Natural killer cell (primary cell): ENCODE measurements around the gene PRKAR1B. TPM values are rescaled to one million over a fixed set of nuclear protein-coding genes. Genes with fewer than 3 reads are reported as not detected.
"Not testable (repeated sequence)": the region's sequence is repeated elsewhere in the genome, so short reads cannot be mapped to it uniquely, and the experiment has no call there.

Source experiments
- ATAC-seq, 3 donors: fragments of 150-1000 bp in 2 of 3; fragments of 200-7000 bp in 1 of 3; cut with Tn5 transposase; 1 replicate in 1 of 3; 2 replicates in 2 of 3; pipeline ENCODE4 v1.10.0; 2021; ENCODE audit warnings: mild to moderate bottlenecking in 2 of 3, moderate library complexity in 2 of 3
- DNase-seq, 2 donors: peaks; one replicate each; pipeline versions ENCODE4 v3.0.0 to v3.0.0-alpha.2; 2013 to 2021; ENCODE audit warnings: mixed read lengths in 1 of 2
- H3K27ac ChIP-seq: one replicate; pipeline ENCODE4 v1.5.1; 2013; ENCODE audit warnings: mild to moderate bottlenecking, low read length
- H3K27me3 ChIP-seq: one replicate; pipeline ENCODE4 v1.6.1; 2013; ENCODE audit warnings: low read length; ENCODE audit not compliant: control insufficient read depth, insufficient read depth
- H3K36me3 ChIP-seq: one replicate; pipeline ENCODE4 v1.6.1; 2013; ENCODE audit warnings: low read length; ENCODE audit not compliant: control insufficient read depth, insufficient read depth
- H3K4me1 ChIP-seq: one replicate; pipeline ENCODE4 v1.6.1; 2013; ENCODE audit warnings: low read length; ENCODE audit not compliant: control insufficient read depth, insufficient read depth
- H3K4me3 ChIP-seq: one replicate; pipeline ENCODE4 v1.5.1; 2013; ENCODE audit warnings: low read length
- H3K9me3 ChIP-seq: one replicate; pipeline ENCODE4 v1.6.1; 2013; ENCODE audit warnings: low read length; ENCODE audit not compliant: control insufficient read depth, insufficient read depth
- H3K27ac Mint-ChIP-seq, 2 donors: one replicate each; pipeline ENCODE4 v1.8.0; 2022; ENCODE audit warnings: mild to moderate bottlenecking in 2 of 2, mixed read lengths in 2 of 2, moderate library complexity in 1 of 2
- H3K27me3 Mint-ChIP-seq, 2 donors: one replicate each; pipeline ENCODE4 v1.8.0; 2022; ENCODE audit warnings: low read depth in 2 of 2, mixed read lengths in 2 of 2
- H3K36me3 Mint-ChIP-seq: one replicate; pipeline ENCODE4 v1.8.0; 2022; ENCODE audit warnings: mixed read lengths
- H3K4me1 Mint-ChIP-seq, 2 donors: one replicate each; pipeline ENCODE4 v1.8.0; 2022; ENCODE audit warnings: mixed read lengths in 2 of 2
- H3K4me3 Mint-ChIP-seq: one replicate; pipeline ENCODE4 v1.8.0; 2022; ENCODE audit warnings: mild to moderate bottlenecking, moderate library complexity, mixed read lengths
- H3K9me3 Mint-ChIP-seq, 2 donors: one replicate each; pipeline ENCODE4 v1.8.0; 2022; ENCODE audit warnings: mixed read lengths in 2 of 2
- WGBS: methylation state at CpG from one replicate; pipeline ENCODE4 v1.1.7; 2013; ENCODE audit warnings: missing lambda C conversion rate; ENCODE audit not compliant: insufficient coverage; 5-methylcytosine and 5-hydroxymethylcytosine counted together
- intact Hi-C: fragments of 100-400 bp; cut with micrococcal nuclease; formaldehyde crosslinking; loops from one replicate; pipeline ENCODE4 v1.14.2; 2022
- total RNA-seq, 4 donors: library from RNA; stranded (reverse); fragments of 120-200 nt in 1 of 4; gene quantifications; one replicate each; pipeline versions ENCODE4 v1.2.3 to v1.2.4, GENCODE V29; 2013 to 2022
- TF ChIP-seq, protein P1 (sequence below): fragments of 200-600 bp; IDR thresholded peaks from one replicate; pipeline ENCODE4 v1.8.0; 2022; ENCODE audit warnings: antibody characterized with exemption

PRKAR1B gene
- total RNA-seq, 3 donors from 2014 or later (not counting 1 experiment from before 2014, with no cell fraction given) = 2.4 to 3.8 (median 3.0) TPM

GRCh38 chr7:746155-747061 is 19.3 kb upstream of the PRKAR1B start:
- no peak for DNase-seq
- Histone ChIP-seq H3K27me3 (no peaks in the 10 kb centered on the region), H3K4me3 (no peak overlapping the region), H3K27ac (no peak overlapping the region), H3K4me1 (no peaks in the 10 kb centered on the region), H3K36me3 (peaks cover 5% of the 10 kb centered on the region), H3K9me3 (no peaks in the 10 kb centered on the region)
- intact Hi-C loops = no loop called here
- TF ChIP-seq, protein P1, sequence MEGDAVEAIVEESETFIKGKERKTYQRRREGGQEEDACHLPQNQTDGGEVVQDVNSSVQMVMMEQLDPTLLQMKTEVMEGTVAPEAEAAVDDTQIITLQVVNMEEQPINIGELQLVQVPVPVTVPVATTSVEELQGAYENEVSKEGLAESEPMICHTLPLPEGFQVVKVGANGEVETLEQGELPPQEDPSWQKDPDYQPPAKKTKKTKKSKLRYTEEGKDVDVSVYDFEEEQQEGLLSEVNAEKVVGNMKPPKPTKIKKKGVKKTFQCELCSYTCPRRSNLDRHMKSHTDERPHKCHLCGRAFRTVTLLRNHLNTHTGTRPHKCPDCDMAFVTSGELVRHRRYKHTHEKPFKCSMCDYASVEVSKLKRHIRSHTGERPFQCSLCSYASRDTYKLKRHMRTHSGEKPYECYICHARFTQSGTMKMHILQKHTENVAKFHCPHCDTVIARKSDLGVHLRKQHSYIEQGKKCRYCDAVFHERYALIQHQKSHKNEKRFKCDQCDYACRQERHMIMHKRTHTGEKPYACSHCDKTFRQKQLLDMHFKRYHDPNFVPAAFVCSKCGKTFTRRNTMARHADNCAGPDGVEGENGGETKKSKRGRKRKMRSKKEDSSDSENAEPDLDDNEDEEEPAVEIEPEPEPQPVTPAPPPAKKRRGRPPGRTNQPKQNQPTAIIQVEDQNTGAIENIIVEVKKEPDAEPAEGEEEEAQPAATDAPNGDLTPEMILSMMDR = no peak
- H3K36me3 Mint-ChIP-seq = no peaks in the 10 kb centered on the region
- H3K4me3 Mint-ChIP-seq = no peak overlapping the region
- H3K27me3 Mint-ChIP-seq = no peaks in the 10 kb centered on the region
- no peaks in the 10 kb centered on the region for H3K4me1 Mint-ChIP-seq
- H3K9me3 Mint-ChIP-seq = no peaks in the 10 kb centered on the region
- 96% methylated on average over 40 of the region's 40 CpGs for WGBS
- no peak overlapping the region for H3K27ac Mint-ChIP-seq
- peak in 1 of 3 donors; percentile 7 for ATAC-seq

GRCh38 chr7:745431-746154 is 18.5 kb upstream of the PRKAR1B start:
- H3K4me3 Mint-ChIP-seq = no peak overlapping the region
- no peak overlapping the region for H3K4me3 ChIP-seq
- H3K4me1 Mint-ChIP-seq = no peaks in the 10 kb centered on the region
- H3K36me3 ChIP-seq = peaks cover 13% of the 10 kb centered on the region
- H3K36me3 Mint-ChIP-seq = no peaks in the 10 kb centered on the region
- DNase-seq = no peak
- intact Hi-C loops = no loop called here
- no peak overlapping the region for H3K27ac ChIP-seq
- no peaks in the 10 kb centered on the region for H3K27me3 Mint-ChIP-seq
- no peak overlapping the region for H3K27ac Mint-ChIP-seq
- peak in 1 of 3 donors; percentile 55 for ATAC-seq
- 96% methylated on average over 22 of the region's 23 CpGs for WGBS
- TF ChIP-seq, protein P1 = no peak
- H3K4me1 ChIP-seq = no peaks in the 10 kb centered on the region
- H3K9me3 Mint-ChIP-seq = no peaks in the 10 kb centered on the region
- H3K9me3 ChIP-seq = no peaks in the 10 kb centered on the region
- no peaks in the 10 kb centered on the region for H3K27me3 ChIP-seq

GRCh38 chr7:744854-745430 is 17.9 kb upstream of the PRKAR1B start:
- Histone ChIP-seq H3K36me3 (peaks cover 15% of the 10 kb centered on the region), H3K27ac (no peak overlapping the region), H3K9me3 (no peaks in the 10 kb centered on the region), H3K4me1 (no peaks in the 10 kb centered on the region), H3K27me3 (no peaks in the 10 kb centered on the region), H3K4me3 (no peak overlapping the region)
- WGBS = 98% methylated on average over 20 of the region's 20 CpGs
- Mint-ChIP-seq H3K4me1 (no peaks in the 10 kb centered on the region), H3K4me3 (no peak overlapping the region), H3K9me3 (no peaks in the 10 kb centered on the region), H3K27me3 (no peaks in the 10 kb centered on the region), H3K36me3 (no peaks in the 10 kb centered on the region), H3K27ac (no peak overlapping the region)
- DNase-seq = no peak
- intact Hi-C loops = no loop called here
- no peak for ATAC-seq
- TF ChIP-seq, protein P1 = no peak

- H3K4me3 Mint-ChIP-seq, intact Hi-C loops, H3K9me3 ChIP-seq, H3K4me1 Mint-ChIP-seq, DNase-seq, H3K4me3 ChIP-seq, H3K27ac Mint-ChIP-seq, H3K27me3 Mint-ChIP-seq, H3K4me1 ChIP-seq, H3K36me3 Mint-ChIP-seq, H3K27me3 ChIP-seq, H3K27ac ChIP-seq, ATAC-seq, H3K9me3 Mint-ChIP-seq: not testable (repeated sequence)
- peaks cover 17% of the 10 kb centered on the region for H3K36me3 ChIP-seq
- 100% methylated on average over 1 of the region's 5 CpGs for WGBS
Observed at GRCh38 chr7:744128-744520, 17.0 kb upstream of the PRKAR1B start.

DNA sequence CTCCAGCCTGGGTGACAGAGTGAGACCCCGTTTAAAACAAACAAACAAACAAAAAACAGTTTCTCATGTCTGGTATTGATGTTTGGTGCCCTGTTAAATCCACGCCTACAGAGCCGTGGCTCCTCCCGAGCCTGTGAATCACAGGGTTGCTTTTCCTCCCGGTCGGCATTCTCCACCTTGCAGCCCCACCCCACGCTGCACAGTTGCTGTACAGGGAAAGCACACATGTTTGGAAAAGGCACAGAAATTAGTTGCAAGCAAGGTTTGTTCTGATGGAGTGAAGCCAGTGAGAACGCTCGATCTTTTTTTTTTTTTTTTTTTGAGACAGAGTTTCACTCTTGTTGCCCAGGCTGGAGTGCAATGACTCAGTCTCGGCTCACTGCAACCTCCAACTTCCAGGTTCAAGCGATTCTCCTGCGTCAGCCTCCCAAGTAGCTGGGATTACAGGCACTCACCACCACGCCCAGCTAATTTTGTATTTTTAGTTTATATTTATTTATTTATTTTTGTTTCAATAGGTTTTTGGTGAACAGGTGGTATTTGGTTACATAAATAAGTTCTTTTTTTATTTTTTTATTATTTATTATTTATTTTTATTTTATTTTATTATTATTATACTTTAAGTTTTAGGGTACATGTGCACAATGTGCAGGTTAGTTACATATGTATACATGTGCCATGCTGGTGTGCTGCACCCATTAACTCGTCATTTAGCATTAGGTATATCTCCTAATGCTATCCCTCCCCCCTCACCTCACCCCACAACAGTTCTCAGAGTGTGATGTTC is 16.5 kb upstream of the PRKAR1B start:
- H3K27me3 Mint-ChIP-seq, H3K36me3 Mint-ChIP-seq, H3K4me3 Mint-ChIP-seq, H3K4me1 ChIP-seq, H3K9me3 Mint-ChIP-seq, H3K27me3 ChIP-seq, H3K9me3 ChIP-seq, DNase-seq, H3K27ac ChIP-seq, ATAC-seq, intact Hi-C loops, H3K27ac Mint-ChIP-seq, H3K4me1 Mint-ChIP-seq, H3K4me3 ChIP-seq: not testable (repeated sequence)
- H3K36me3 ChIP-seq = peaks cover 17% of the 10 kb centered on the region
- WGBS = 93% methylated on average over 12 of the region's 14 CpGs
